Adrenal gland (tissue), 12 donors: ENCODE measurements around the gene PRKRA. TPM values are rescaled to one million over a fixed set of nuclear protein-coding genes. Genes with fewer than 3 reads are reported as not detected.

Source experiments
- DNase-seq, 7 donors: peaks; one replicate each; pipeline ENCODE4 v3.0.0-alpha.2; 2019 to 2020
- H3K27ac ChIP-seq, 5 donors: fragments of 200-600 bp; sonication (generic) in 4 of 5; 1 replicate in 3 of 5; 2 replicates in 2 of 5; pipeline versions ENCODE4 v1.5.1 to v1.8.0; 2016 to 2020; ENCODE audit warnings: mild to moderate bottlenecking in 1 of 5
- H3K27me3 ChIP-seq: fragments of 200-600 bp; 2 replicates; pipeline ENCODE4 v1.8.0; 2021
- H3K36me3 ChIP-seq, 2 donors: fragments of 200-600 bp; replicated peaks in 1 of 2; 1 replicate in 1 of 2; 2 replicates in 1 of 2; pipeline versions ENCODE4 v1.5.1 to v1.8.0; 2018 to 2022
- H3K4me1 ChIP-seq, 2 donors: fragments of 200-600 bp; replicated peaks in 1 of 2; 1 replicate in 1 of 2; 2 replicates in 1 of 2; pipeline versions ENCODE4 v1.5.1 to v1.8.0; 2018 to 2021
- H3K4me3 ChIP-seq, 4 donors: fragments of 200-600 bp; sonication (generic) in 3 of 4; one replicate each; pipeline ENCODE4 v1.5.1; 2016 to 2018
- H3K9me3 ChIP-seq, 3 donors: fragments of 200-600 bp; sonication (generic) in 1 of 3; replicated peaks in 1 of 3; 1 replicate in 2 of 3; 2 replicates in 1 of 3; pipeline versions ENCODE4 v1.5.1 to v1.8.0; 2016 to 2021
- CTCF ChIP-seq, 6 experiments: fragments of 450-650 bp in 4 of 6; fragments of 200-600 bp in 2 of 6; sonication (generic) in 1 of 6; IDR thresholded peaks; 1 replicate in 5 of 6; 2 replicates in 1 of 6; pipeline versions ENCODE4 v1.5.1 to v1.8.0; 2016 to 2021; ENCODE audit warnings: antibody characterized with exemption in 6 of 6, mild to moderate bottlenecking in 2 of 6, moderate library complexity in 1 of 6
- POLR2A ChIP-seq, 2 donors: fragments of 450-650 bp; IDR thresholded peaks; one replicate each; pipeline ENCODE4 v1.6.1; 2017; ENCODE audit warnings: antibody characterized with exemption in 2 of 2, mild to moderate bottlenecking in 2 of 2, moderate library complexity in 1 of 2
- WGBS, 4 donors: extraction: QIAGEN DNeasy Blood & Tissue Kit in 2 of 4; methylation state at CpG; one replicate each; pipeline versions ENCODE4 v1.1.5 to v1.1.7; 2013 to 2017; 5-methylcytosine and 5-hydroxymethylcytosine counted together
- intact Hi-C, 2 donors: fragments of 100-400 bp; cut with DNase I; formaldehyde crosslinking; loops; one replicate each; pipeline versions ENCODE4 v1.14.1 to v1.15.0; 2022 to 2023
- polyA plus RNA-seq, 3 donors: library from polyadenylated mRNA; stranded (reverse); fragments of 200-250 nt in 2 of 3; fragments of 350-450 nt in 1 of 3; fragmentation: Illumina TruSeq in 1 of 3; extraction: RNeasy Lipid Tissue Mini Kit (QIAGEN cat#74804) in 1 of 3; gene quantifications; one replicate each; pipeline ENCODE4 v1.2.3, GENCODE V29; 2013 to 2014
- total RNA-seq, 9 donors: library from RNA; depleted of rRNA in 4 of 9; stranded (reverse); fragments of >200 nt in 4 of 9; fragments of 120-200 nt in 1 of 9; fragmentation: NEBNext Ultra II Directional in 1 of 9; extraction: Animal tissue kit (Norgen Biotek cat#: 25700) in 1 of 9; gene quantifications; one replicate each; pipeline versions ENCODE4 v1.1.0 to v1.2.4, GENCODE V29; 2013 to 2023
- donor health status: healthy with polysubstance abuse.
- donor health status: Bipolar disorder and iron deficiency.
- donor health status: DM: yes; HTN: yes; CAD: no.
- donor health status: DM: no; HTN: no; CAD: no.
- donor health status: DM: no; HTN: no; CAD: no.
- donor health status: DM: yes; HTN: yes; CAD: no.

PRKRA gene
- total and polyA plus RNA-seq, 12 donors: 33.5 to 55.2 (median 42.3) TPM

GRCh38 chr2:178496049-178496448 lies 45.1 kb upstream of the PRKRA start:
- H3K4me1 ChIP-seq: no peaks in the 10 kb centered on the region
- H3K36me3 ChIP-seq: peaks cover 0 to 65% of the 10 kb centered on the region in 2 donors
- DNase-seq: no peak
- intact Hi-C loops: no loop called here
- TF ChIP-seq POLR2A (IDR thresholded peaks at IDR 0.05): no peak
- no peak for TF ChIP-seq CTCF (IDR thresholded peaks at IDR 0.05)
- H3K9me3 ChIP-seq: no peaks in the 10 kb centered on the region
- H3K4me3 ChIP-seq: no peak overlapping the region
- WGBS, 4 donors: 76 to 82% (median 80%) methylated on average over 4 of the region's 4 CpGs
- no peaks in the 10 kb centered on the region for H3K27me3 ChIP-seq
- no peak overlapping the region for H3K27ac ChIP-seq

GRCh38 chr2:178491612-178492011 lies 40.6 kb upstream of the PRKRA start:
- 83 to 95% (median 89%) methylated on average over 6 of the region's 6 CpGs for WGBS, 4 donors
- intact Hi-C loops: no loop called here
- no peaks in the 10 kb centered on the region for H3K9me3 ChIP-seq
- H3K27ac ChIP-seq: no peak overlapping the region
- no peak overlapping the region for H3K4me3 ChIP-seq
- DNase-seq: no peak
- peaks cover 0 to 44% of the 10 kb centered on the region in 2 donors for H3K36me3 ChIP-seq
- TF ChIP-seq POLR2A (IDR thresholded peaks at IDR 0.05) (no peak), CTCF (IDR thresholded peaks at IDR 0.05) (no peak)
- no peaks in the 10 kb centered on the region for H3K27me3 ChIP-seq
- H3K4me1 ChIP-seq: no peaks in the 10 kb centered on the region

GRCh38 chr2:178485356-178485755 lies 34.4 kb upstream of the PRKRA start:
- Histone ChIP-seq H3K4me3 (no peak overlapping the region), H3K9me3 (no peaks in the 10 kb centered on the region), H3K27me3 (no peaks in the 10 kb centered on the region), H3K27ac (peak overlapping the region in 3 of 5 donors; percentile 22 to 69 (median 50)), H3K4me1 (peaks cover 28 to 50% of the 10 kb centered on the region in 2 donors), H3K36me3 (no peaks in the 10 kb centered on the region)
- DNase-seq: peak in 1 of 7 donors; percentile 25
- TF ChIP-seq CTCF (IDR thresholded peaks at IDR 0.05) (no peak), POLR2A (IDR thresholded peaks at IDR 0.05) (no peak)
- 49 to 59% (median 52%) methylated on average over 3 of the region's 3 CpGs for WGBS, 4 donors
- intact Hi-C loops: no loop called here

- WGBS, 4 donors: 21 to 32% (median 24%) methylated on average over 6 of the region's 6 CpGs
- TF ChIP-seq CTCF (IDR thresholded peaks at IDR 0.05) (no peak), POLR2A (IDR thresholded peaks at IDR 0.05) (no peak)
- peak overlapping the region in 4 of 5 donors; percentile 19 to 69 (median 36) for H3K27ac ChIP-seq
Observed at GRCh38 chr2:178484245-178485041, 33.5 kb upstream of the PRKRA start.

More at GRCh38 chr2:178484245-178485041, 33.5 kb upstream of the PRKRA start:
- H3K4me1 ChIP-seq: peaks cover 33 to 56% of the 10 kb centered on the region in 2 donors
- no peaks in the 10 kb centered on the region for H3K9me3 ChIP-seq
- H3K27me3 ChIP-seq: no peaks in the 10 kb centered on the region
- DNase-seq: peak; percentile 66 to 87 (median 73)
- intact Hi-C loops: no loop called here
- H3K4me3 ChIP-seq: peak overlapping the region in 1 of 4 donors; percentile 4
- no peaks in the 10 kb centered on the region for H3K36me3 ChIP-seq
